PFSK-1 (cell line): ENCODE measurements around the gene CELF5.

Source experiments
- FOXP2 ChIP-seq: optimal IDR thresholded peaks from 2 replicates; pipeline ENCODE3; 2011; ENCODE audit warnings: borderline replicate concordance, control low read depth, inconsistent platforms; ENCODE audit not compliant: insufficient read depth; ENCODE audit errors: extremely low read length, extremely low read depth
- POLR2AphosphoS5 ChIP-seq: IDR thresholded peaks from 2 replicates; pipeline ENCODE4 v1.6.1; 2012; ENCODE audit warnings: low read depth, mild to moderate bottlenecking, control low read depth, low read length, moderate library complexity
- SIN3A ChIP-seq: IDR thresholded peaks from 2 replicates; pipeline ENCODE4 v1.6.1; 2012; ENCODE audit warnings: mild to moderate bottlenecking, low read length, moderate library complexity, borderline replicate concordance; ENCODE audit not compliant: insufficient read depth
- TAF1 ChIP-seq: IDR thresholded peaks from 2 replicates; pipeline ENCODE4 v1.6.1; 2012; ENCODE audit warnings: low read length, control low read depth, borderline replicate concordance; ENCODE audit not compliant: insufficient read depth
- TF ChIP-seq, protein P1 (sequence below), 2 experiments: IDR thresholded peaks; 2 replicates each; pipeline versions ENCODE4 v1.6.1 to v1.8.0; 2011 to 2012; ENCODE audit warnings: low read depth in 2 of 2, low read length in 2 of 2, control low read depth in 1 of 2, inconsistent platforms in 1 of 2, mild to moderate bottlenecking in 1 of 2, moderate library complexity in 1 of 2; ENCODE audit not compliant: insufficient read depth in 1 of 2

DNA sequence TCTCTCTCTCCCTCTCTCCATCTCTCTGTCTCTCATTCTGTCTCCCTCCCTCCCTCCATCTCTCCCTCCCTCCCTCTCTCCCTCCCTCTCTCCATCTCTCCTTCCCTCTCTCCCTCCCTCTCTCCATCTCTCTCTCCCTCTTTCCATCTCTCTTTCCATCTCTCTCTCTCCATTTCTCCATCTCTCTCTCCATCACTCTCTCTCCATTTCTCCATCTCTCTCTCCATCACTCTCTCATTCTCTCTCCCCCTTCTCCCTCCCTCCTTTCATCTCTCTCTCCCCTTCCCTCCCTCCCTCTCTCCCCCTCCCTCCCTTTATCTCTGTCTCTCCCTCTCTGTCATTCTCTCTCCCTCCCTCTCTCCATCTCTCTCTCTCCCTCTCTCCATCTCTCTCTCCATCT is 86.2 kb downstream of the CELF5 start:
- no peak for TF ChIP-seq POLR2AphosphoS5
- no peak for TF ChIP-seq TAF1
- TF ChIP-seq SIN3A: no peak
- TF ChIP-seq, protein P1, sequence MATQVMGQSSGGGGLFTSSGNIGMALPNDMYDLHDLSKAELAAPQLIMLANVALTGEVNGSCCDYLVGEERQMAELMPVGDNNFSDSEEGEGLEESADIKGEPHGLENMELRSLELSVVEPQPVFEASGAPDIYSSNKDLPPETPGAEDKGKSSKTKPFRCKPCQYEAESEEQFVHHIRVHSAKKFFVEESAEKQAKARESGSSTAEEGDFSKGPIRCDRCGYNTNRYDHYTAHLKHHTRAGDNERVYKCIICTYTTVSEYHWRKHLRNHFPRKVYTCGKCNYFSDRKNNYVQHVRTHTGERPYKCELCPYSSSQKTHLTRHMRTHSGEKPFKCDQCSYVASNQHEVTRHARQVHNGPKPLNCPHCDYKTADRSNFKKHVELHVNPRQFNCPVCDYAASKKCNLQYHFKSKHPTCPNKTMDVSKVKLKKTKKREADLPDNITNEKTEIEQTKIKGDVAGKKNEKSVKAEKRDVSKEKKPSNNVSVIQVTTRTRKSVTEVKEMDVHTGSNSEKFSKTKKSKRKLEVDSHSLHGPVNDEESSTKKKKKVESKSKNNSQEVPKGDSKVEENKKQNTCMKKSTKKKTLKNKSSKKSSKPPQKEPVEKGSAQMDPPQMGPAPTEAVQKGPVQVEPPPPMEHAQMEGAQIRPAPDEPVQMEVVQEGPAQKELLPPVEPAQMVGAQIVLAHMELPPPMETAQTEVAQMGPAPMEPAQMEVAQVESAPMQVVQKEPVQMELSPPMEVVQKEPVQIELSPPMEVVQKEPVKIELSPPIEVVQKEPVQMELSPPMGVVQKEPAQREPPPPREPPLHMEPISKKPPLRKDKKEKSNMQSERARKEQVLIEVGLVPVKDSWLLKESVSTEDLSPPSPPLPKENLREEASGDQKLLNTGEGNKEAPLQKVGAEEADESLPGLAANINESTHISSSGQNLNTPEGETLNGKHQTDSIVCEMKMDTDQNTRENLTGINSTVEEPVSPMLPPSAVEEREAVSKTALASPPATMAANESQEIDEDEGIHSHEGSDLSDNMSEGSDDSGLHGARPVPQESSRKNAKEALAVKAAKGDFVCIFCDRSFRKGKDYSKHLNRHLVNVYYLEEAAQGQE (IDR thresholded peaks at IDR 0.05; ENCODE audit: insufficient read depth in 1 of 2, low read depth in 2 of 2, low read length in 2 of 2): no peak
- TF ChIP-seq FOXP2: no peak
